Astrocyte of the spinal cord (primary cell): Measurements from ENCODE around the gene VPS54.

Source experiments
- DNase-seq: peaks from one replicate; pipeline ENCODE4 v3.0.0; 2011; ENCODE audit warnings: low read depth, low spot score
- H3K4me3 ChIP-seq: 2 replicates; pipeline ENCODE4 v1.5.1; 2011; ENCODE audit warnings: low read depth, mild to moderate bottlenecking, low read length, moderate library complexity
- CTCF ChIP-seq: IDR thresholded peaks from 2 replicates; pipeline ENCODE4 v1.5.1; 2012; ENCODE audit warnings: low read depth, mild to moderate bottlenecking, low read length, inconsistent platforms
- in situ Hi-C: cut with HindIII; loops from 2 replicates; pipeline ENCODE4 v1.10.0; 2017; ENCODE audit warnings: low sequenced_read_pairs

The VPS54 gene

GRCh38 chr2:63890678-63891077 is 128.6 kb downstream of the VPS54 start:
- no peak overlapping the region for H3K4me3 ChIP-seq
- no peak for DNase-seq
- TF ChIP-seq CTCF = no peak
- in situ Hi-C loops = no loop called here

GRCh38 chr2:63888490-63889402 is 130.5 kb downstream of the VPS54 start:
- H3K4me3 ChIP-seq = no peak overlapping the region
- TF ChIP-seq CTCF = peak; percentile 82
- in situ Hi-C loops = no loop called here
- peak; percentile 49 for DNase-seq

DNA sequence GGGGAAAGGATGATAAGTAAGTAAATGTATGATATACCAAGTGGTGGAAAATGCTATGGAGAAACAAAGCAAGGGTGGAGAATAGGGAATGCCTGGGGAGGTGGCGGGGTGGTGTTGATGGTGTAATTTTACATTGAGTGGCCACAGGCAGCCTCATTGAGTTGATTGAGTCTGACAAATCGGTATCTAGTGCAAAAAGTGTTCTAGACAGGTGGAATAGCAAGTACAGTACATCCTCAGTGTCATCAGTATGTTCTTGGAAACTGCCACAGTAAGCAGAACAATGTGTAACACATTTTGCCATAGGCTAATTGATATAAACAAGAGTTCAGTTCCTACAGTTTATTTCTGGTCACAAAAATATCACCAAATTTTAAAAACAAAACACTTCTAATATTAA is 131.2 kb downstream of the VPS54 start:
- in situ Hi-C loops = no loop called here
- no peak for TF ChIP-seq CTCF
- no peak overlapping the region for H3K4me3 ChIP-seq
- DNase-seq = no peak

DNA sequence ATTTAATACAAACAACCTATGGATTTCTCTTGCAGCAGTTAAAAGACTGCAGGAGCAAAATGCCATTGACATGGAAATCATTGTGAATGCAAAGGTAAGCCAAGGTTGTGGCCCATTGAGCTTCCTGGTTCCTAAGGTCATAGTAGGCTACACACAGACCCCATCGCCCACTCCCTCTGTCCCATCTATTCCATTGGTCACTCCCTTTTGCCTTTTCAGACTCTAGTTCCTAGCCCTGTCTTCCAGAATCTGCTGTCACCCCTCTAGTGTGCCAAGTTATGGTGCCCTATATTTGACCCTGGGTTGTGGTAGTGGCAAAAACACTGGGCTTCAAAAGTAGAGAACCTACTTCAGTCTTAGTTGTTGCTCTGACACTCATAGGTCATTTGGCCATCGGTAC is 132.8 kb downstream of the VPS54 start:
- DNase-seq = no peak
- TF ChIP-seq CTCF = no peak
- H3K4me3 ChIP-seq = no peak overlapping the region
- in situ Hi-C loops = no loop called here

DNA sequence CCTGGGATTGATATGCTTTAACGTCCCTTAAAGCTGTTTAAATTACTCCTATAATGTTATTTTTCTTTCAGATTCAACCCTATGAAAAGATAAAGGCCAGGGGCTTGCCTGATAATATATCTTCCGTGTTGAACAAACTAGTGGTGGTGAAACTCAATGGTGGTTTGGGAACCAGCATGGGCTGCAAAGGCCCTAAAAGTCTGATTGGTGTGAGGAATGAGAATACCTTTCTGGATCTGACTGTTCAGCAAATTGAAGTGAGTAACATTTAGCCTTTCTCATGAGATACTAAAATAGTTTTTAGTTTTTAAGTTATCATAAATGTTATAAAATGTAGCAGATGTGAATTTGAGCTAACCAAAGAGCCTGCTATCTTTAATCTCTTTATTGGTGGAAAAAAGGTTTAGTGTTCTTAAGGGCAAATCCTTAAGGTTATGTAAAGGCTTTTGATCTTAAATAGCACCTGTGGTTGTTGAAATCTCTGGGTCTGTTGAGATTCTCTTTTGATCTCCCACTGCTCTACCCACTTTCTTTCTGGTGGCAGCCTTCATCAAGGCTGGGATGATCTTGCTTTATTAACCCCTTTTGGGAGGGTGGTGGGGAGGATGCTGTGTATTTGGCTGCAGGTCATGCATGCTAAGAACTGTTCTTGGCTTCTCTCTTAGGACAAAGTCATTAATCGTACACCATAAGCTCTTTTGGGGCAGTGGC is 136.7 kb downstream of the VPS54 start:
- in situ Hi-C loops = no loop called here
- no peak overlapping the region for H3K4me3 ChIP-seq
- no peak for TF ChIP-seq CTCF
- no peak for DNase-seq

DNA sequence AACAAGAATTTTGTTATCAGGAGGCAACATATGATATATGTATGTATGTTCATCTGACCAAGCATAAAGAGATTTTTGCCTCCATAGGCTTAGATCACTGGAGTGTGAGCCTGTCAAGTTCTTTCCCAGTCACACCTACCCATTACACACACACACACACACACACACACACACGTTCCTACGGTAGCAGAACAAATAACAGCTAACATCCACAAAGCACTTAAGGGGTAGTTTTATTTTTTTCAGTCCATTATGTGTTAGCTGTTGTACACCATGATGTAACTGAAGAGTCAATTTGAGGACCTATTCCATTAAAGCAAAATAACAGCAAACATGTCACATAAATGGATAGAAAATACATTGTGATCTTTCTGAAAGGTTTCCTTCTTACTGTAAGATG is 138.0 kb downstream of the VPS54 start:
- in situ Hi-C loops = no loop called here
- DNase-seq = no peak
- H3K4me3 ChIP-seq = no peak overlapping the region
- TF ChIP-seq CTCF = no peak
